ENCODE data around the gene MYO9A. TPM values are rescaled to one million over a fixed set of nuclear protein-coding genes. Genes with fewer than 3 reads are reported as not detected.

Gene MYO9A
- total RNA-seq, 1 donor from 2014 or later: 79.5 TPM

GRCh38 chr15:72135719-72136118 is 17.8 kb upstream of the MYO9A start:
- DNase-seq (ENCODE audit: low spot score in 2 of 2, unreplicated experiment in 2 of 2): no peak
- Mint-ChIP-seq H3K4me3 (no peak overlapping the region), H3K4me1 (peaks cover 22% of the 10 kb centered on the region), H3K9me3 (no peaks in the 10 kb centered on the region), H3K36me3 (peaks cover 6% of the 10 kb centered on the region), H3K27me3 (ENCODE audit: low read depth) (no peaks in the 10 kb centered on the region), H3K27ac (peak overlapping the region; percentile 14)
- no peak for TF ChIP-seq CTCF (IDR thresholded peaks at IDR 0.05; ENCODE audit: unreplicated experiment)

DNA sequence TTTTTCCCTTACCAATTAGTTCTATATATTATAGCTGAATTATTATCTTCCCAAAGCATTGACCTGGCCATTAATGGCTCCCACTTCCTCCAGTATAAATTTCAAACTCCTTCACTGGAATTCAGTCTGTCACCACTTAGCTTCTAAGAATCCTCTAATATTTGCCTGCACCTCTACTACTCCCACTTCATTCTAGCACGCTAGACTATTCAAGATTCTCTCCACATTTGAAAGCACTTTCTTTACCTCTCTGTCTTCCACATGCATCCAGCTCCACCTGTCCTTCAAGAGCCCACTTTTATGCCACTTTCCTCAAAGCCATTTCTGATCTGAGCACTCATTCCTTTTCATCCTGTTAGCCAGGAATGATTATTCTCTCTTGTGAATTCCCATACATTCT is 15.3 kb upstream of the MYO9A start:
- DNase-seq (ENCODE audit: low spot score in 2 of 2, unreplicated experiment in 2 of 2): no peak
- Mint-ChIP-seq H3K27ac (no peak overlapping the region), H3K9me3 (no peaks in the 10 kb centered on the region), H3K4me3 (no peak overlapping the region), H3K27me3 (ENCODE audit: low read depth) (no peaks in the 10 kb centered on the region), H3K4me1 (peaks cover 20% of the 10 kb centered on the region), H3K36me3 (no peaks in the 10 kb centered on the region)
- TF ChIP-seq CTCF (IDR thresholded peaks at IDR 0.05; ENCODE audit: unreplicated experiment): no peak

GRCh38 chr15:72131922-72132321 is 14.0 kb upstream of the MYO9A start:
- DNase-seq (ENCODE audit: low spot score in 2 of 2, unreplicated experiment in 2 of 2): no peak
- Mint-ChIP-seq H3K4me1 (peaks cover 14% of the 10 kb centered on the region), H3K27ac (no peak overlapping the region), H3K36me3 (no peaks in the 10 kb centered on the region), H3K9me3 (no peaks in the 10 kb centered on the region), H3K27me3 (ENCODE audit: low read depth) (no peaks in the 10 kb centered on the region), H3K4me3 (no peak overlapping the region)
- TF ChIP-seq CTCF (IDR thresholded peaks at IDR 0.05; ENCODE audit: unreplicated experiment): no peak

DNA sequence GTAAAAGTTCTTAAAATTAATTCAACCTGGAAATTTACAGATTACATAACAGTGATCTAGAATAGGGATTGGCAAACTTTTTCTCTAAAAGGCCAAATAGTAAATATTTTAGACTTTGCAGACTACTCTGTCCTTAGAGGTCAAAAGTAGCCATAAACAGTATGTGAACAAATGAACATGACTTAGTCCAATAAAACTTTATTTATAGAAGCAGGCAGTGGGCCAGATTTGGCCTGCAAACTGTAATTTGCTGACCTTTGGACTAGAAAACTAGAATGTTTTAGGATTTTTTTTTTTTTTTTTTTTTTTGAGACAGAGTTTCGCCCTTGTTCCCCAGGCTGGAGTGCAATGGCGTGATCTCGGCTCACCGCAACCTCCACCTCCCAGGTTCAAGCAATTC is 12.3 kb upstream of the MYO9A start:
- no peak for TF ChIP-seq CTCF (IDR thresholded peaks at IDR 0.05; ENCODE audit: unreplicated experiment)
- H3K27me3 Mint-ChIP-seq (ENCODE audit: low read depth): no peaks in the 10 kb centered on the region
- H3K4me1 Mint-ChIP-seq: peaks cover 2% of the 10 kb centered on the region
- H3K27ac Mint-ChIP-seq: no peak overlapping the region
- DNase-seq (ENCODE audit: low spot score in 2 of 2, unreplicated experiment in 2 of 2): no peak
- no peaks in the 10 kb centered on the region for H3K9me3 Mint-ChIP-seq
- no peaks in the 10 kb centered on the region for H3K36me3 Mint-ChIP-seq
- H3K4me3 Mint-ChIP-seq: no peak overlapping the region

GRCh38 chr15:72128359-72128758 is 10.4 kb upstream of the MYO9A start:
- Mint-ChIP-seq H3K4me3 (no peak overlapping the region), H3K27ac (no peak overlapping the region)

More at GRCh38 chr15:72128359-72128758, 10.4 kb upstream of the MYO9A start:
- Mint-ChIP-seq H3K9me3 (no peaks in the 10 kb centered on the region), H3K36me3 (no peaks in the 10 kb centered on the region), H3K27me3 (ENCODE audit: low read depth) (no peaks in the 10 kb centered on the region), H3K4me1 (peaks cover 2% of the 10 kb centered on the region)
- no peak for DNase-seq (ENCODE audit: low spot score in 2 of 2, unreplicated experiment in 2 of 2)
- TF ChIP-seq CTCF (IDR thresholded peaks at IDR 0.05; ENCODE audit: unreplicated experiment): no peak

All from mesothelial cell of epicardium (in vitro differentiated cells).